ENCODE data around the gene RFC1.

- TF ChIP-seq CTCF (IDR thresholded peaks at IDR 0.05; ENCODE audit: low read depth, low read length) (no peak), POLR2A (IDR thresholded peaks at IDR 0.05; ENCODE audit: extremely low read depth, insufficient read length) (no peak), MAX (IDR thresholded peaks at IDR 0.05; ENCODE audit: low read depth, low read length) (no peak), MYC (IDR thresholded peaks at IDR 0.05; ENCODE audit: low read depth, low read length) (no peak)
These were observed 30.6 kb downstream of the RFC1 start for GRCh38 chr4:39335566-39335965.
